ENCODE measurements around the gene PTPRM. TPM values are rescaled to one million over a fixed set of nuclear protein-coding genes. Genes with fewer than 3 reads are reported as not detected.

The PTPRM gene
- total RNA-seq, 1 donor from 2014 or later: 65.5 TPM

- H3K4me3 ChIP-seq (ENCODE audit: low read depth, low read length): no peak overlapping the region
- no peaks in the 10 kb centered on the region for H3K36me3 ChIP-seq (ENCODE audit: control insufficient read depth, insufficient read depth, low read length)
- no peak for DNase-seq (ENCODE audit: low read depth)
- TF ChIP-seq CTCF (IDR thresholded peaks at IDR 0.05; ENCODE audit: insufficient read depth, low read length, poor library complexity, severe bottlenecking): no peak
- H3K27me3 ChIP-seq (ENCODE audit: control insufficient read depth, insufficient read depth, low read length): no peaks in the 10 kb centered on the region
Observed at GRCh38 chr18:8358033-8358765, 791.1 kb downstream of the PTPRM start.

DNA sequence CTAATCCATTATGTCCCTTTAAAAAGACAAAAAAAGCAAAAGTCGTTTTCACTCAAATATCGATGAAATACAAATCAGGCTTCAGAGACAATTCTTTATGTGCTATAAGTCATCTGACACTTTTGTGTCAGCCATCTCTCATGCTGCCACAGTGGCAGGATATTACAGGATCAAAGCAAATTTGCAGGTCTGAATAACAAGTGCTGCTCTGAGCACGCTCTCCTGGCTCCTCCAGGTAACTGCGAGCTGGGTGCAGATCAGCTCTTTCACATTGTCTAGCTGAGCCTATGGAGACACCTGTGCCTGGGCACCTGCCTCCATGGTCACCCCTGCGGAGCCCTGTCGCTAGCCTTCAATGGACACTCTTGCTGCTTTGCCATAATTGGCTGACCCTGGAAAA, 792.0 kb downstream of the PTPRM start:
- Histone ChIP-seq H3K27me3 (ENCODE audit: control insufficient read depth, insufficient read depth, low read length) (no peaks in the 10 kb centered on the region), H3K36me3 (ENCODE audit: control insufficient read depth, insufficient read depth, low read length) (no peaks in the 10 kb centered on the region), H3K4me3 (ENCODE audit: low read depth, low read length) (no peak overlapping the region)
- no peak for TF ChIP-seq CTCF (IDR thresholded peaks at IDR 0.05; ENCODE audit: insufficient read depth, low read length, poor library complexity, severe bottlenecking)
- DNase-seq (ENCODE audit: low read depth): no peak

DNA sequence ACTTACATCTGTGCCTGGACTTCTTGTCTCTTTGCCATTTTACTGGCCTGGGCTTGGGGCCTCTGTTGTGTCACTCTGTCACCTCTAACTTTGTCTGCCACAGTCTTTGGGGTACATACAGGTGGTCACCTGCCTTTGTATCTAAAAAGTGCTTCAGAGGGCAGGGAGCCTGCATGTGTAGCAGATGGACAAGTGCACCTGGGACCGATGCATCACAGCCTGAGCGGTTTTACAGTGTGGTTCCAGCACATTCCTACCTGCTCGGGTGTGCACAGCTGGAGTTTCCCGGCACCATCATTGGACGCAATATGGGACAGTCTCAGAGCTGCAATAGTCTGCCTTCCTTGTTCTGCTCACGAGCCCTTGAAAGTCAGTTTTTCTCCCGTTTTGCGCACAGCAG, 792.4 kb downstream of the PTPRM start:
- H3K36me3 ChIP-seq (ENCODE audit: control insufficient read depth, insufficient read depth, low read length): no peaks in the 10 kb centered on the region
- H3K27me3 ChIP-seq (ENCODE audit: control insufficient read depth, insufficient read depth, low read length): no peaks in the 10 kb centered on the region
- no peak overlapping the region for H3K4me3 ChIP-seq (ENCODE audit: low read depth, low read length)
- TF ChIP-seq CTCF (IDR thresholded peaks at IDR 0.05; ENCODE audit: insufficient read depth, low read length, poor library complexity, severe bottlenecking): no peak
- no peak for DNase-seq (ENCODE audit: low read depth)

DNA sequence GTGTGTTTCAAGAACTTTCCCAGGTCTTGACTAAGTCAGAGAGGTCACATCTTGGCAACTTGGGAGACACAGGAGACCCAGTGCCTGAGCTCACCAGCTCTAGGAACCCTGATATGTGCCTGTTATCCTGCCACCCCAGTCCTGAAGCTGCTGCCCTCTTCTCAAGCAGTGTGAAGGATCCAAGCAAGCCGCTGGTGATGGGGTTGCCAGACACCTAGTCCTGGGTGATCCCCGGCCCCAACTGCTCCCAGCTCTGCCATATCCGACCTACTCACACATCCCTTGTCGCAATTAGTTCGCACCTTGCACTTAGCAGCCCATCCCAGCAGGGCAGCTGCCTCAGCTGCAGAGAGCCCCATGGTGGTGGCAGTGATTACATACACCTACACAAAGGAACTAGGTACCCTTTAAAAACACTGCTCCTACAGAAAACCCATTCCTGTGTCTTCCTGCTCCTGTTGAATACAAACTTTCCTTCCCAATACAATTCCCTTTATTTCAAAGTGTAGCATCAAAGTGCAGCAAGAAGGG, 794.9 kb downstream of the PTPRM start:
- no peaks in the 10 kb centered on the region for H3K36me3 ChIP-seq (ENCODE audit: control insufficient read depth, insufficient read depth, low read length)
- no peak for TF ChIP-seq CTCF (IDR thresholded peaks at IDR 0.05; ENCODE audit: insufficient read depth, low read length, poor library complexity, severe bottlenecking)
- H3K4me3 ChIP-seq (ENCODE audit: low read depth, low read length): no peak overlapping the region
- H3K27me3 ChIP-seq (ENCODE audit: control insufficient read depth, insufficient read depth, low read length): peaks cover 4% of the 10 kb centered on the region
- no peak for DNase-seq (ENCODE audit: low read depth)

- peaks cover 4% of the 10 kb centered on the region for H3K27me3 ChIP-seq (ENCODE audit: control insufficient read depth, insufficient read depth, low read length)
- no peak for TF ChIP-seq CTCF (IDR thresholded peaks at IDR 0.05; ENCODE audit: insufficient read depth, low read length, poor library complexity, severe bottlenecking)
- no peaks in the 10 kb centered on the region for H3K36me3 ChIP-seq (ENCODE audit: control insufficient read depth, insufficient read depth, low read length)
- no peak for DNase-seq (ENCODE audit: low read depth)
- H3K4me3 ChIP-seq (ENCODE audit: low read depth, low read length): no peak overlapping the region
Observed at GRCh38 chr18:8362863-8363262, 795.7 kb downstream of the PTPRM start.

DNA sequence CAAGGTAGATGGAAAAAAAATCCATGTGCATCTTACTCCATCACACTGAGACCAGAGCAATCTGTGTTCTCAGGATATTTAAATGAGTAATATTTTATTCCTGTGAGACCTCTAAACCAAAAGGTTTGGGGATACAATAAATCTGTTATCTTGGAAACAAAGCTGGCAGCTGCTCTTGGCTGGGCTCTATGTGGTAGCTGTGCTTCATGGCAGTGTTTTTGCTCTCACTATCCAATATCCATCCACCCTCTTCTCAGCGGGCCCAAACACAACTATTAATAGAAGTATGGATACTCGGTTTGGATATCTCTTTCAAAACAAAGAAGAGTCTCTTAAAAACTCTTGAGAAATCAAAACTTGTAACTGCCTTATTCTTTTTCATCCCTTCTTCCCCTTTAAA, 797.3 kb downstream of the PTPRM start:
- TF ChIP-seq CTCF (IDR thresholded peaks at IDR 0.05; ENCODE audit: insufficient read depth, low read length, poor library complexity, severe bottlenecking): no peak
- Histone ChIP-seq H3K36me3 (ENCODE audit: control insufficient read depth, insufficient read depth, low read length) (no peaks in the 10 kb centered on the region), H3K27me3 (ENCODE audit: control insufficient read depth, insufficient read depth, low read length) (peaks cover 4% of the 10 kb centered on the region), H3K4me3 (ENCODE audit: low read depth, low read length) (no peak overlapping the region)
- DNase-seq (ENCODE audit: low read depth): no peak
